HFFc6 (cell line): Measurements from ENCODE around the gene DENND5B. TPM values are rescaled to one million over a fixed set of nuclear protein-coding genes. Genes with fewer than 3 reads are reported as not detected.

Experiments used
- DNase-seq: peaks from one replicate; pipeline ENCODE4 v3.0.0-alpha.2; 2018
- H3K27ac Mint-ChIP-seq: 2 replicates; pipeline ENCODE4 v1.8.0; 2020; ENCODE audit warnings: mild to moderate bottlenecking, mixed read lengths
- H3K27me3 Mint-ChIP-seq: 2 replicates; pipeline ENCODE4 v1.8.0; 2021; ENCODE audit warnings: mild to moderate bottlenecking, moderate library complexity, mixed read lengths; ENCODE audit not compliant: insufficient read depth
- H3K36me3 Mint-ChIP-seq: 2 replicates; pipeline ENCODE4 v1.8.0; 2021; ENCODE audit warnings: low read depth, mixed read lengths
- H3K4me1 Mint-ChIP-seq: 2 replicates; pipeline ENCODE4 v1.8.0; 2020; ENCODE audit warnings: low read depth, mixed read lengths
- H3K4me3 Mint-ChIP-seq: 2 replicates; pipeline ENCODE4 v1.8.0; 2020; ENCODE audit warnings: mild to moderate bottlenecking, moderate library complexity, mixed read lengths
- H3K9me3 Mint-ChIP-seq: 2 replicates; pipeline ENCODE4 v1.8.0; 2020; ENCODE audit warnings: mild to moderate bottlenecking, mixed read lengths
- CTCF ChIP-seq: fragments of 200-600 bp; sonication (generic); IDR thresholded peaks from 2 replicates; pipeline ENCODE4 v1.5.0; 2021; ENCODE audit warnings: antibody characterized with exemption, mild to moderate bottlenecking
- total RNA-seq, 6 experiments: library from RNA; stranded (reverse); fragmentation: NEBNext Ultra II Directional; extraction: Animal tissue kit (Norgen Biotek cat#: 25700); gene quantifications; 2 replicates in 1 of 6; 3 replicates in 5 of 6; pipeline ENCODE4 v1.2.3, GENCODE V29; 2021

Gene DENND5B
- total RNA-seq, 6 experiments from 2014 or later: 9.5 to 11.4 (median 10.1) TPM

DNA sequence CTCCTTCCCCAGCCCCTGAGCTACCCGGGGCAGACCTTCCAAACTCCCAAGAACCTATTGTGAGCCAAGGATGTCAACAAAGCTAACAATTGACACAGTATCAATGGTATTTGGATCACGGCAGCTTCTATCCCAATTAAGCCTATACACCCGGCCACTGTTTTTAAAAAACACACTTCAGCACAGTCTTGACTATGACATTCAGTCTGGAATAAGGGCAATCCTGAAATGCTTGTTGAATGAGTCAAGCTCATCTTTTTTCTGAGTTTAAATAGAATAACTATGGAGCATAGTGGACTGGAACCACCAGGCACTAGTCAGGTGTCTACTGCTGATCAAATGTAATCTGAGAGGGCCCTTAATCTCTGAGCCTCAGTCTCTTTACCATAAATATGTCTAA, 5.7 kb downstream of the DENND5B start:
- Mint-ChIP-seq H3K36me3 (peaks cover 7% of the 10 kb centered on the region), H3K4me3 (peak overlapping the region; percentile 71), H3K27me3 (peaks cover 2% of the 10 kb centered on the region; the same call in 1 of the 2 replicates), H3K27ac (peak overlapping the region; percentile 76), H3K9me3 (no peaks in the 10 kb centered on the region), H3K4me1 (peaks cover 66% of the 10 kb centered on the region)
- no peak for TF ChIP-seq CTCF
- peak; percentile 78 for DNase-seq

DNA sequence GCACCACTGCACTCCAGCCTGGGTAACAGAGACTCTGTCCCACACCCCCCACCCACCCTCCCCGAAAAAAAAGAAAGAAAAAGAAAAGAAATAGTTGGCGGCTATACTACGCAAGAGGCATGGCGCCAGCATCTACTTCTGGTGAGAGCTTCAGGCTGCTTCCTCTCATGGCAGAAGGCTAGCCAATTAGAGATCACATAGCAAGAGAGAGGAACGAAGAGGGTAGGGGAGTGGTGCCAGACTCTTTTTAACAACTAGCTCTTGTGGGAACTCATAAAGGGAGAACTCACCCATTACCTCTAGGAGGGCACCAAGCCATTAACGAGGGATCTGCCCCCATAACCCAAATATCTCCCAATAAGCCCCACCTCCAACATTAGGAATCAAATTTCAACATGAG, 6.2 kb downstream of the DENND5B start:
- no peak for DNase-seq
- H3K4me3 Mint-ChIP-seq: peak overlapping the region; percentile 71
- H3K36me3 Mint-ChIP-seq: peaks cover 7% of the 10 kb centered on the region

GRCh38 chr12:31583878-31584277, 7.1 kb downstream of the DENND5B start:
- H3K4me3 Mint-ChIP-seq: no peak overlapping the region
- no peak for DNase-seq
- H3K4me1 Mint-ChIP-seq: peaks cover 60% of the 10 kb centered on the region
- no peaks in the 10 kb centered on the region for H3K9me3 Mint-ChIP-seq
- no peak for TF ChIP-seq CTCF
- H3K27ac Mint-ChIP-seq: no peak overlapping the region
- H3K27me3 Mint-ChIP-seq: 0 out of 2 replicates have a peak, but pooled peaks cover 2% of the 10 kb centered on the region
- H3K36me3 Mint-ChIP-seq: peaks cover 7% of the 10 kb centered on the region

More for the DNA sequence above, 6.2 kb downstream of the DENND5B start:
- no peak for TF ChIP-seq CTCF
- peak overlapping the region; percentile 76 for H3K27ac Mint-ChIP-seq
- no peaks in the 10 kb centered on the region for H3K9me3 Mint-ChIP-seq
- H3K27me3 Mint-ChIP-seq: peaks cover 2% of the 10 kb centered on the region; the same call in 1 of the 2 replicates
- peaks cover 66% of the 10 kb centered on the region for H3K4me1 Mint-ChIP-seq

DNA sequence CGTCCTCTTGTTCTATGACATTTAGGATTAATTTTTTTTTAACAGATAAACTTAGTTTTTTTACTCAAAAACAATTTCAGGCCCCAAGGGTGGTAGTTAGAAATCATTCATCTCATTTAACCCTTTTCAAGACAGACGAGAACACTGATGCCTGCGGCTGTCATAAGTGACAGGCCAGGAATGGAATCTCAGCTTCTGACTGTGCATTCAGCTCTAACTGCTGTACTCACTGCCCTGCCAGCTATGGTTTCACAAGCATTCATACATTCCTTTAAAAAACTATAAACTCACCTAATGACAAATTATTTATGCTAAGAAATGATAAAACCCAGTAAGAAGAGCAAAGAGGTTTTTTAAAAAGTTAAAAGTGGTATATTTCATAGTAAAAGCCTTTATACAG, 8.8 kb downstream of the DENND5B start:
- Mint-ChIP-seq H3K36me3 (no peaks in the 10 kb centered on the region), H3K9me3 (no peaks in the 10 kb centered on the region), H3K27me3 (no peaks in the 10 kb centered on the region), H3K4me1 (peaks cover 56% of the 10 kb centered on the region), H3K27ac (peak overlapping the region; percentile 21; the same call in 1 of the 2 replicates), H3K4me3 (no peak overlapping the region; the same call in 1 of the 2 replicates)
- no peak for TF ChIP-seq CTCF
- DNase-seq: peak; percentile 34

GRCh38 chr12:31578632-31579031, 12.3 kb downstream of the DENND5B start:
- DNase-seq: peak; percentile 5
- no peaks in the 10 kb centered on the region for H3K9me3 Mint-ChIP-seq
- H3K36me3 Mint-ChIP-seq: no peaks in the 10 kb centered on the region
- peaks cover 42% of the 10 kb centered on the region for H3K4me1 Mint-ChIP-seq
- peaks cover 2% of the 10 kb centered on the region; the same call in 1 of the 2 replicates for H3K27me3 Mint-ChIP-seq
- H3K4me3 Mint-ChIP-seq: no peak overlapping the region
- no peak for TF ChIP-seq CTCF
- H3K27ac Mint-ChIP-seq: peak overlapping the region; percentile 43
